GM19025 (cell line): ENCODE data around the gene LSP1.

ENCODE experiments used
- ATAC-seq: cut with Tn5 transposase; IDR thresholded peaks from one replicate; pipeline ENCODE4 v1.9.1; 2021; ENCODE audit warnings: mild to moderate bottlenecking, low read depth, moderate library complexity; ENCODE audit not compliant: unreplicated experiment

The LSP1 gene

DNA sequence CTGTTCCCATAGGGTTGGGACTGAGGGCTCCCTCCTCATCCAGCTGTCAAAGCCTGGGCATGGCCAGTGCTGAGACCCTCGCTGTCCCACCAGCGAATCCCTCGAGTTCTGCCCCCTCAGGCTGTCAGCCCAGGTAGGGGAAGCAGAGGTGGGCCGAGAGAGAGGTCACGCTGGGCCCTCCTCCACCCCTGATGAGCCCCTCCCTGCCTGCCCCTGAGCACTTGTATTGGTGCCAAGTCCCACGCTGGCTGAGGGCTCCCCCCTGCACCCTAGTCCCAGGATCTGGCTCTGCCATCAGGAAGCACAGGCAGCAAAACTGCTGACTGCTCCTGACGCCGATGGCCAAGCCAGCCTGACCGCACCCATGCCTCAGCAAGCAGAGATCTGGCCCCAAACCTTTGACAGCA lies 35.5 kb downstream of the LSP1 start:
- no peak for ATAC-seq

DNA sequence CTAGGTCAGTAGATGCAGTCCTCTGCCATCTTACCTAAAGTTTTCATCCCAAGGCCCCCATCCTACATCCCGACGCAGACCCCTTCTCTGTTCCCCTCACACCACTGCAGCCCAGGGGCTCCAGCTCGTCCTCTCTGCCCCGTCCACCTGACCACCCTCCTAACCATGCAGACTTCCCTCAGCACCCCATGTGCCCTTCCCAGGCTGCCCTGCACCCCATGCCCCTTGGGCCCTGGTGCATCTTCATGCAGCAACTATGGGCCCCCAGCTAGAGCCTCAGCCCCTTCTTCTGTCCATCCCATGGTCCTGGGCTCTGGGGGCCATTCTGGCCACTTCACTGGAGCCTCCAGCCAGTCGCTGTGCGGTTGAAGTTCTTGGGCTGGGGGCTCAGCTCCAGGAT lies 35.9 kb downstream of the LSP1 start:
- ATAC-seq: no peak

DNA sequence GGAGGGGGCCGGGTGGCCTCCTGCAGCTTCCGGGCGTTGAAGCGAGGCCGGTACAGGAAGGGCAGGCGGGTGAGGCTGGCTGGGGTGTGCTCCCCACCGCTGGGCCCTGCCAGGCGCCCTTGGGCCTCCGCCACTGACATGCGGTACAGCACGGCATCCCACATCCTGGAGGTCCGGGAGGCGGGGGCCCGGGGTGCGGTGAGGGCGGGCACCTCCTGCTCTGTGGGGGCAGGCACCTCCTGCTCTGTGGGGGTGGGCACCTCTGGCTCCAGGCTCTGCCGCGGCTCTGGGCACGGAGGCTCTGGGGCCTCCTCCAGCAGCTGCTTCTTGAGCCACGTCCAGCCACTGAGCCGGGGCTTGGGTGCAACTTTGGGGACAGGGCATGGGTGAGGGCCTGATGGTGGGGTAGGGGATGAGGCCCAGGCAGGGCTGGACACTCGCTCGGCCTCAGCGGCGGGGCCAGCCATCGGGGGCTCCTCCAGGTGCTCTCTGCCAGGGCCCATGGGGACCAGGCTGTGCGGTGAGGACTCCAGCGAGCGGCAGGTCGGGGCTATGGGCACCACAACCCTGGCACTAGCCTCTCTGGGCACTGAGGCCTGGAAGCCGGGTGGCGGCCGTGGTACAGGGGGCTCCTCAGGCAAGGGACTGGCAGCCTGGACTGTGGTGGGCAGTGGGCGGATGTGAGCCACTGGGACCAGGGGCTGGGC lies 36.5 kb downstream of the LSP1 start:
- no peak for ATAC-seq

DNA sequence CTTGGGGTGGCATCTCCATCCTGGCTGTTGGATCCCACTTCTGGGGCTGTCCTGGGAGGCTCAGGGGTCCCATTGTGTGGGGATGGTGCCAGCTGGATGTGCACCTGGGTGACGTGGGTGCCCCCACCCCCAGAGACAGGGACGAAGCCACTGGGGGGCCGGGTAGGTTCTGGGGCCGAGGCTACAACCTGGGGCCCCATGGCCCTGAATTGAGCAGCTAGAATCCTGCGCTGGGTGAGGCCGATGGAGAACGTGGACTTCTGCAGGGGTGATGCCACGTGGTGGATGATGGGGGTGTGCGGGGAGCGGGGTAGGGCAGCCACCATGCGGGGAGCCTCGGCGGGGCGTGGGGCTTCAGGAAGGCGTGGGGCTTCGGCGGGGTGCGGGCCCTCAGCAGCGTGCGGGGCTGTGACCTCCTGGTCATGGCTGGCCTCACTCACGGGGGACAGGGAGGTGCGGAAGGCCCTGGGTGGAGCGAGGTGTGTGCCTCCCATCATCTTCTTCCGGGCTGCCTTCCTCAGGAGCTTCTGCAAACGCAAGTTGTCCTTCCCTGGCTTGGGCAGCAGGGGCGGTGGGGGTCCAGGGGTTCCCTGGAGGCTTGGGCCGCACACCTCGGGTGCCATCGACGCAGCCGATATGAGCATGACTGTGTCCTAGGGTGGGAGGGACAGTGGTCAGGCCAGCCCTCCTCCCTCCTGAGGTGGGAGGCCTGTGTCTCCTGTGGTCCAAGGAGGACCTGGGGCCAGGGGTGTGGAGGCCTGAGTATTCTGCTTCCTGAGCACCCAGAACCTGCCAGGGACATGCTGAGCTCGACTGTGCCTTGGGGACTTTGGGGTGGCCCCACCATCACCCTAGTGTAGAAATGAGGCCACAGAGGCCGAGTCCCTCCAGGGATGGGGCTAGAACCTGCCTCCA lies 37.3 kb downstream of the LSP1 start:
- ATAC-seq: no peak

DNA sequence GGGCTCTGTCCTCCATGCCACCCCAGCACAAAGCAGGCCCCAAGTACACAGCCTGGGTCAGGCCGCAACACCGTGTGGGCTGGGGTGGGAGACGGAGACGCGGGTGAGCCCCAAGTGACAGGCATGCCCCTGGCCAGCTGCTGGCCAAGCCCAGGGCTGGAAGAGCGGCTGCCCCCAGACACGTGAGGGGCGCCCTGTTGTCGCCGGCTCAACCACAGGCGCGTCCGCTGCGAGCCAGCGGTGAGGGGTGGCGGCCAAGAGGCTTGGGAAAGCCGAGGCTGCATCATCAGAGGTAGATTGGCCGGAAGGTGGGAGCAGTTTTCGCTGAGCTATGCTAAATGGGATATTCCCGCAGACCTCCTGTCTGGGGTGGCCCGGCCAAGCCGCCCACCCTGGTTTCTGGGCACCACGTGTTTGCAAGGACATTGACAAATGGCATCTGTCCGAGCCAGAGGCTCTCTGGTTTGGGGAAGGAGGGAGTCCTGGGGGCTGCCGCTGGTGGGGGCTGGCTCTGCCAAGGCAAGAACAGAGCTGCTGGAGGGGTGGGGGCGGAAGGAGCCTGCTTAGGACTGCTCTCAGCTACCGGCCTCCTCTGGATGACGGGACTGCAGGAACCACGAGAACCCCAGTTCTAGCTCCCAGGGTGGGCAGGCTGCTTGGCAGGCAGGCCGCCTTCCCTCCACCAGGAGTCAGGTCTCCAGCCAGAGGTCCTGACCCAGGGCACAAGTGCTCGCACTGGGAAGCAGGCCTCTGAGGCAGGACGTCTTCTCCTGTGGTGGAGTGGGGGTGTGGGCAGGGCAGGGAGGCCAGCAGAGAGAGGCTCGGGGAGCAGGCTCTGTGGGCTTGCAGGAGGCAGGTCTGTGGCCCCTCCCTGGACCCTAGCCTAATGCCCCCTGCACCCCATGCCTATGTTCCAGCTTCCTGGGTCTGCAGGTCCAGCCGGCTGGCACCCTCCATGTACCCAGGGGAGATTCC lies 38.3 kb downstream of the LSP1 start:
- no peak for ATAC-seq

DNA sequence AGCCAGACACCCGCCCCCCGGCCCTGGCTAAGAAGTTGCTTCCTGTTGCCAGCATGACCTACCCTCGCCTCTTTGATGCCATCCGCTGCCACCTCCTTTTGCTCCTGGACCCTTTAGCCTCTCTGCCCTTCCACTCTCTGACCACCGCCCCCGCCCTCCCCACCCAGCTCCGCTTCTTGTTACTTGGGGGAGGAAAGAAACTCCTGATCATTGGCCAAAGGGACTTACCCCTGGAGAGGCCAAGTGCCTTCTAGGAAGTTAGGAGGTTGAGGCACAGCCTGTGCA lies 38.9 kb downstream of the LSP1 start, which contains the start of gene PRR33:
PRR33 (minus strand) TSS at position 65 of the 285 bp plus-strand sequence. CDS start 1,311 bp downstream, outside the sequence.
- ATAC-seq: no peak

DNA sequence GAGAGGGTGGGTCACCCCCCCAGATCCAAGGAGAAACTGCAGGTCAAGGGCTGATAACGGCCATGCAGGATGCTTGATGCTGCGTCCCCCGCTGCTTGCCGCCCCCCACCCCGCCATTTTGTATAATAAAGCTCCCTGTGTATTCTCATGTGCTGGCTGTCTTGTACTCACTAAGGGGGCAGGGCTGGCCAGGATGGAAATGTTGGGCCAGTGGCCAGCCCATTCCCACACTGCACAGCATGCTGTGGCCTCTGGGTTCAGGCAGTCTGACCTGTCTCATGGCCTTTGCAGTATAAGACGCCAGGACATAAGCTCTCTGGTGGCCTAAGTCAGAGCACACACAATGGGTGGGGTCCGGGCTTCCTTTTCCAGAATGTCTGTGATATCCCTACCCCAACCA lies 39.2 kb downstream of the LSP1 start:
- ATAC-seq: no peak

DNA sequence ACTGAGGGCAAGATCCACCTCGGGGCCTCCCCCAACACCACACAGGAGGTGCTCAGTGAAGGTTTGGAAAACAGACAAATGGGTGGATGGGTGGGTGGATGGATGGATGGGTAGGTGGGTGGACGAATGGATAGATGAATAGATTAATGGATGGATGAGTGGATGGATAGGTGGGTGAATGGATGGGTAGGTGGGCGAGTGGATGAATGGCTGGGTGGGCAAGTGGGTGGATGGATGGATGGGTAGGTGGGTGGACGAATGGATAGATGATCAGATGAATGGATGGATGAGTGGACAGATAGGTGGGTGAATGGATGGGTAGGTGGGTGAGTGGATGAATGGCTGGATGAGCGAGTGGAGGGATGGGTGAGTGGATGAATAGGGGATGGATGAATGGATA lies 39.7 kb downstream of the LSP1 start:
- no peak for ATAC-seq

DNA sequence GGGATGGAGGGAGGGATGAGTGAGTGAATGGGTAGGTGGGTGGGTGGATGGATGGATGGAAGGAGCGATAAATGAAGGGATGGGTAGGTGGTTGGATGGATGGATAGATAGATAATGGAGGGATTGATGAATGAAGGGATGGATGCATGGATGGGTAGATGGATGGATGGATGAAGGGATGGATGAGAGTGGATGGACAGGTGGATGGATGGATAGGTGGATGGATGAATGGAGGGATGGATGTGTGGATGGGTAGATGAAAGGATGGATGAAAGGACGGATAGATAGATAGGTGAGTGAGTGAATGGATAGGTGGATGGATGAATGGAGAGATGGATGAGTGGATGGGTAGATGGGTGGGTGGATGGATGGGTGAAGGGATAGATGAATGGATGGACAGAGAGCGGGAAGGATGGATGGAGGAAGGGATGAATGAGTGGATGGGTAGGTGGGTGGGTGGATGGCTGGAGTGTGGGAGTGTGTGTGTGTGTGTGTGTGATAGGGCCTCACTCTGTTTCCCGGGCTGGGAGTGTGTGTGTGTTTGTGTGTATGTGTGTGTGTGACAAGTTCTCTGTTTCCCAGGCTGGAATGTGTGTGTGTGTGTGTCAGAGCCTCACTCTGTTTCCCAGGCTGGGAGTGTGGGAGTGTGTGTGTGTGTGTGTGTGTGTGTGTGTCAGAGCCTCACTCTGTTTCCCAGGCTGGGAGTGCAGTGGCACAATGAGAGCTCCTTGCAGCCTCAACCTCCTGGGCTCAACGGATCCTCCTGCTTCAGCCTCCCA lies 40.9 kb downstream of the LSP1 start:
- ATAC-seq: no peak

DNA sequence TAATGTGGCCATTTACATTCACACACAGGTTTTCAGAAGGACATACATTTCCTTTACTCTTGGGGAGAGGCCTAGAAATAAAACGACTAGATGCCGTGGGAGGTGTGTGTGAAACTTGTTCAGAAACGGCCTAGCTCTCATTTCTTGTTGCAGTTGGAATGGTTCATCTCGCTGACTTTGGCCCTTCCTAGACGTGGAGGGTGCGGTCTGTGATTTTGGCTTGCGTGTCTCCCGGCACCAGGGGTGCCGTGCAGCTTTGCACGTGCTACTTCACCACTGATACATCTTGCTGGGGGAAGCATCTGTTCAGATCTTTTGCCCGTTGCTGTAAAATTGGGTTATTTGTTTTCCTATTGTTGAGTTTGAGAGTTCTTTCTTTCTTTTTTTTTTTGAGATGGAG lies 41.9 kb downstream of the LSP1 start:
- ATAC-seq: no peak

DNA sequence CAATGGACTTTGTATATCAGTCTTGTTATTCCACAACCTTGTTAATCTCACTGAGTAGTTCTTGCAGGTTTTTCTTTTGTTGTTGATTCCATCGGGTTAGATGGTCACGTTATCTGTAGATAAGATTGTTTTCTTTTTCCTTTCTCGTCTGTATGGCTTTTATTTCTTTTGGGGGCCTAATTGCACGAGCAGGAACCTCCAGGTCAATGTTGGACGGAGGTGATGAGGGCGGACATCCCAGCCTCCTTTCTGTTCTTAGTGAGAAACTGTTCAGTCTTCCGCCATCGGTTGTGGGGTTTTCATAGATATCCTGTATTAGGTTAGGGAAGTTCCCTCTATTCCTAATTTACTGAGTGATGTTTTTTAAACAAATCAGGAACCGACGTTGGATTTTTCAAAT lies 43.6 kb downstream of the LSP1 start:
- no peak for ATAC-seq

DNA sequence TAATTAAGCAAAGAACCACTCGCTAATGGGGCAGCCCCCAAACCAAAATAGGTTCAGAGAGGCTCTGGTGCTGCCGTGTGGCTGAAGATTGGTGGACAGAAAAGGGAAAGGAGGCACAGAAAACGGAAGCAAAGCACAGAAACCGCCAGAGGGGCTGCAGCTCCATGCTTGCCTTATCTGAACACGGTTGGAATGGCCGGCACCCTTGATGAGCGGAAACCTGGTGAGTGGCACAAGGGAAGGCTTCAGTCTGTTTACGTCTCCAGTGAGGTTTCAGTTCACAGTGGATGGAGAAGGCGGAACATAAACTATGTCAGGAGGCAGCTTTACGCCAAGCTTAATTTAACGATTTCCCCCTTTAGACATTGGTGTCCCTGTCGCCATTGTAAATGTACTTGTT lies 44.0 kb downstream of the LSP1 start:
- no peak for ATAC-seq

DNA sequence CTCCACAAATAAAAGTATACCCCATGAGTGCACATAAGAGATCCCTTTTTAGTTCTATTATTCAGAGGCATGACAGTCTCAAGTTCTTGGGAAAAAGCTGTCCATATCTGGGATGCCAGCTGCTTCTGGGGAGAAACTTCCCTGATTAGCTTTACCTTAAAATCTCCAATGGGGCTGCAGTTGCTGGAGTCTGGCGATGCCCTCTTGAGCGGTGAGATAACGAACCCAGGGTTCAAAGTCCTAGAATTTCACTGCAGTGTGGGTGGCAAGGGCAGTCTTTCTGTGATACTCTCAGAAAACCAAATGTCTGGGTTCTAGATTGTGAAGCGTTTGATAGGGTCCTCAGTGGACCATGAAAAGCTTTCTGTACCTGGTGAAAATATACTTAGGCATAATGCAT lies 46.2 kb downstream of the LSP1 start:
- no peak for ATAC-seq

DNA sequence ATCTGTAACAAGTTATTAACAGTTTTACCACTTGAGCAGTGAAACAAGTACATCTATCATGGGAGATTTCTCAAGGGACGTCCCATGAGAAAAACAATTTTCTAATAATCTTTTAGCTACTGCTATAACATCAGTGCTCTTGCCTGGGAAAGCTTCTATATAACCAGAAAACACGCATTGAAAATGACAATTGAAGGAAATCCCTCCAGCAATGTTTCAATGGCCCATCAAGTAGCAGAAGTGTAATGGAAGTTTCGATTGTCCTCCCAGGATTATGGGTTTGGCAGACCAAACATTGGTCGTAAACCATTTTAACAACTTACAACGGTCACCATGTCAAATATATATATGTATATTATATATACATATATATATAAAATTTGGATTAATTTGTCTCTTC lies 46.8 kb downstream of the LSP1 start:
- no peak for ATAC-seq

DNA sequence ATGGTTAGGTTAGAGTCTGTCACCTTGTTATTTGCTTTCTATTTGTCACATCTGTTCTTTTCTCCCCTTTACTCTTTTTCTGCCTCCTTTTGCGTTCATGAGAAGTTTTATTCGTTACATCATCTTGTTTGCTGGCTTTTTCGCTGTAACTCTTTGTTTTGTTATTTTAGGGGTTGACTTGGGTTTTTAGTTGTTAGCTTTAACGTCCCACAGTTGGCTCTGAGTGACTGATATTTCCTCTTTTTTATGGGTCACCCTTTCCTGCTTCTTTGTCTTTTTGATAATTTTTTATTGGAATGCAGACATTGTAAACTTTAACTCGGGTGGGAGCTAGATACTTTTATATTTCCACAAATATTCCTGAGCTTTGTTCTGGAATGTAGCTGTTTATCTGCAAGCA lies 53.3 kb downstream of the LSP1 start:
- no peak for ATAC-seq

DNA sequence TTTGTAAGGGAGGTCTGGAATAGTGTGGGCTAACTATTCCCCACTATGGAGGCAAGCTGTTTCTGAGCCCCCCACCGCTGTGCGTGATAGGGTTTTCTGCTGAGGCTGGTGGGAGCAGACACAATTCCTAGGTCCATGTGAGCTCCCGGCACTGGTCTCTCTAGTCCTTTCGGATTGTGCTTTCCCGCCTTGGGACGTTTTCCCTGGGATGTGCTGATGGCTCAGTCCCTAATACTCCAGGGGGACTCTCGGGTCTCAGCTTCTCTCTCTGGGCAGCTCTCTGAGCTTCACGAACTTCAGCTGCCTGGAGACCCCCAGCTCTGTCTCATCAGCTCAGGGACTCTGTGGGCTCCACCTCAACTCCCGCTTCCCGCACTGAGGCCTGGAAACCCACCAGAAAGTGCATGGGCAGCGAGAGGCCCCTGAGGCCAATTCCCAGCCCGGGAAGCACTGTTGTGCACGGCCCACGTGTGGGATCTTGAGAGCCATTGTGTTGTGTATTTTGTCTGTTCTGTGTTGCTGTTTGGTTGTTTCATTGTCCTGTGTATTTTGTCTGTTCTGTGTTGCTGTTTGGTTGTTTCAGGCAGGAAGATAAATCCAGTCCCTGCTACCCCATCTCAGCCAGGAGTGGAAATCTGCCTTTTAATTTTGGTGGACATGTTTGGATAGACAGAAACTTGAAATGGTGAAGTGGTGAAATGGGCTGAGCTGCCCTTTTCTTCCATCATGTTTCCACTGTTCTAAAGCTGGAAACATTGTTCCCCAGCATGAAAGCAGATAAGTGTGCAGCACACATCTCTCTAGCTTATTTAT lies 53.9 kb downstream of the LSP1 start:
- ATAC-seq: no peak

DNA sequence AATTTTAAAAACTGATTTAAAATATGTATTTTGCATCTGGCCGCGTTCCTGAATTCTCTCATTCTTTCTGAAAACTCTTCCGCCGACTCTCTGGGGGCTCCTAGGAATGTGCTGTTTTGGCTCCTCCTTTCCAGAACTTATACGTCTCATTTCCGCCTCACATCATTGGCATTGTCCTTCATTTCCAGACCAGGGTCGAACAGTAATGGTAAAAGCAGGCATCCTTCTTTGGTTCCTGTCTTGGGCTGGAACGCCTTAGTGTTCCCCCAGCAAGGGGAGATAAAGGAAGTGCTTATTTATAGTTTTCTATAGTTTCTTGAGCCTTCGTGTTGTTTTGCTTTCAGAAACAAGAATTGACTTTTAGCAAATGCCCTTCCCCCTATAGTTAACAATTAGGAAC lies 55.7 kb downstream of the LSP1 start:
- ATAC-seq: no peak

DNA sequence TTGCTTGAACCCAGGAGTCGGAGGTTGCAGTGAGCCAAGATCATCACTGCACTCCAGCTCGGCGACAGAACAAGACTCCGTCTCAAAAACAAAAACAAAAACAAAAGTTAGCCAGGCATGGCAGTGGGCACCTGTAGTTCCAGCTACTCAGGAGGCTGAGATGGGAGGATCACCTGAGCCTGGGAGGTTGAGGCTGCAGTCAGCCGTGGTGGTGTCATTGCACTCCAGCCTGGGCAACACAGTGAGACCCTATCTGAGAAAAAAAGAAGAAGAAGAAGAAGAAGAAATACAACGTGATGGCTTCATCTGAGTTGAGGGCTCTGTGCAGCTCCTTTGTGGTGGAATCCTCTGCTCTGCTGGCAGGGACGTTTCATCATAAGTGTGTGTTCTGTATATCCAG lies 56.6 kb downstream of the LSP1 start:
- ATAC-seq: no peak

DNA sequence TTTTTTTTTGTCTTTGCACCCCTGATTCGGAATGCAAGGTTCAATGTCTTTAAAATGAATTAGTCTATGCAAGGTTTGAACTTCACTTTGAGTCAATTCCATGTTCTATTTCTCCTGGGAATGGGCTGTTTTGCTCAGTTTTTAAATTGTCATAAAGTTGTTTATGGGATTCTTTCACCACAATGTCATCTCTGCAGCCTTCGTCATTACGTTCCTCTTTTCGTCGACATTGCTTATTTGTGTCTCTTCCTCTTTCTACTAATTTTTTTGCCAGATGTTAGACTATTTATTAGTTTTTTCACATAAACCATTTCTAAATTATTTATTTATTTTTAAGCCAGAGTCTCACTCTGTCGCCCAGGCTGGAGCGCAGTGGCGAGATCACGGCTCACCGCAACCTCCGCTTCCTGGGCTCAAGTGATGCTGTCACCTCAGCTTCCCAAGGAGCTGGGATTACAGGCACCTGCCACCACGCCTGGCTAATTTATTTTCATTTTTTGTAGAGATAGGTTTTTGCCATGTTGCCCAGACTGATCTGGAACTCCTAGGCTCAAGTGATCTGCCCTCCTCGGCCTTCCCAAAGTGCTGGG lies 59.5 kb downstream of the LSP1 start:
- no peak for ATAC-seq
